Transverse colon (tissue), 4 donors: ENCODE results near the gene UNC93A. TPM values are rescaled to one million over a fixed set of nuclear protein-coding genes. Genes with fewer than 3 reads are reported as not detected.

ENCODE experiments used
- DNase-seq: peaks from one replicate; pipeline ENCODE4 v3.0.0-alpha.2; 2019
- H3K27ac ChIP-seq, 4 donors: fragments of 200-600 bp; sonication (generic); 2 replicates each; pipeline ENCODE4 v1.5.1; 2016 to 2018; ENCODE audit warnings: inconsistent platforms in 4 of 4
- H3K27me3 ChIP-seq: fragments of 200-600 bp; sonication (generic); 2 replicates; pipeline ENCODE4 v1.5.1; 2017; ENCODE audit warnings: inconsistent platforms
- H3K36me3 ChIP-seq, 4 donors: fragments of 200-600 bp; sonication (generic); 2 replicates each; pipeline ENCODE4 v1.5.1; 2017 to 2019; ENCODE audit warnings: inconsistent platforms in 4 of 4
- H3K4me1 ChIP-seq, 4 donors: fragments of 200-600 bp; sonication (generic); 2 replicates each; pipeline ENCODE4 v1.5.1; 2017 to 2020; ENCODE audit warnings: inconsistent platforms in 4 of 4
- H3K4me3 ChIP-seq, 4 donors: fragments of 200-600 bp; sonication (generic); 1 replicate in 1 of 4; 2 replicates in 3 of 4; pipeline versions ENCODE4 v1.5.1 to v1.6.1; 2017 to 2019; ENCODE audit warnings: inconsistent platforms in 4 of 4
- H3K9me3 ChIP-seq, 2 donors: fragments of 200-600 bp; sonication (generic); 2 replicates each; pipeline ENCODE4 v1.5.1; 2017 to 2019; ENCODE audit warnings: inconsistent platforms in 2 of 2
- EP300 ChIP-seq: sonication (generic); formaldehyde crosslinking; IDR thresholded peaks from one replicate; pipeline ENCODE4 v1.6.1; 2017; ENCODE audit warnings: antibody characterized with exemption, low read depth
- POLR2A ChIP-seq: fragments of 450-650 bp; IDR thresholded peaks from one replicate; pipeline ENCODE4 v1.6.1; 2016; ENCODE audit warnings: antibody characterized with exemption, mild to moderate bottlenecking, moderate library complexity
- POLR2AphosphoS5 ChIP-seq, 3 donors: sonication (generic); formaldehyde crosslinking; IDR thresholded peaks; one replicate each; pipeline ENCODE4 v1.6.1; 2016; ENCODE audit warnings: antibody characterized with exemption in 3 of 3
- WGBS, 2 donors: methylation state at CpG; one replicate each; pipeline ENCODE4 v1.1.5; 2018; ENCODE audit warnings: low coverage in 1 of 2; 5-methylcytosine and 5-hydroxymethylcytosine counted together
- in situ Hi-C, 4 donors: fragments of 200-750 bp; cut with MboI; loops; one replicate each; pipeline versions ENCODE4 v1.15.0 to v1.15.1; 2017; ENCODE audit warnings: low sequenced_read_pairs in 3 of 4, low pct_ligation_motif_present in 1 of 4, low pct_unique_long_range_greater_than_20kb in 1 of 4
- intact Hi-C: fragments of 100-400 bp; cut with DNase I; formaldehyde crosslinking; loops from one replicate; pipeline ENCODE4 v1.15.1; 2023; ENCODE audit warnings: low total_unique reads
- total RNA-seq, 4 donors: library from RNA; depleted of rRNA; stranded (reverse); fragments of >200 nt; gene quantifications; one replicate each; pipeline ENCODE4 v1.1.0, GENCODE V29; 2016
- TF ChIP-seq, protein P1 (sequence below), 5 experiments: fragments of 200-600 bp in 3 of 5; fragments of 450-650 bp in 2 of 5; sonication (generic) in 3 of 5; IDR thresholded peaks; 1 replicate in 2 of 5; 2 replicates in 3 of 5; pipeline ENCODE4 v1.5.1; 2016 to 2017; ENCODE audit warnings: antibody characterized with exemption in 5 of 5, inconsistent platforms in 3 of 5, mild to moderate bottlenecking in 2 of 5, moderate library complexity in 1 of 5

Gene UNC93A
- total RNA-seq, 4 donors from 2014 or later: not detected

DNA sequence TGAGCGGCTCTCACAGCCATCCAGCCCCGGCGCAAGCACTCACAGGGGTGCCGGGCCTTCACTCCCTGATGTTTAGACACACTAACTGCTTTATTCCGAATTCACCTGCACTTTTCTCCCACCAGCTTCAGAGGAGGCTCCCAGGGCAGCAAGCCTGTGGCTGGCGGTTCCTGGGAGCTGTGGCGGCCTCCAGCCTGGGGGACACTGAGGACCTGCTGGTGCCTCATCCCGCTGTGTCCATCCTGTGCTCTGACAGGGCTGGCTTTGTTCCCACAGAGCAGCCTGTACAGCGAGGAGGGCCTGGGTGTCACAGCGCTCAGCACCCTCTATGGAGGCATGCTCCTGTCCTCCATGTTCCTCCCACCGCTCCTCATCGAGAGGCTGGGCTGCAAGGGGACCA is 3.1 kb downstream of the UNC93A start:
- WGBS, 2 donors: 80 to 90% methylated on average over 4 to 12 of the region's 12 CpGs
- no peaks in the 10 kb centered on the region for H3K27me3 ChIP-seq
- no peaks in the 10 kb centered on the region for H3K9me3 ChIP-seq
- H3K27ac ChIP-seq: no peak overlapping the region
- intact Hi-C loops: no loop called here
- H3K4me1 ChIP-seq: no peaks in the 10 kb centered on the region
- no peak overlapping the region for H3K4me3 ChIP-seq
- in situ Hi-C loops: no loop called here
- TF ChIP-seq, protein P1, sequence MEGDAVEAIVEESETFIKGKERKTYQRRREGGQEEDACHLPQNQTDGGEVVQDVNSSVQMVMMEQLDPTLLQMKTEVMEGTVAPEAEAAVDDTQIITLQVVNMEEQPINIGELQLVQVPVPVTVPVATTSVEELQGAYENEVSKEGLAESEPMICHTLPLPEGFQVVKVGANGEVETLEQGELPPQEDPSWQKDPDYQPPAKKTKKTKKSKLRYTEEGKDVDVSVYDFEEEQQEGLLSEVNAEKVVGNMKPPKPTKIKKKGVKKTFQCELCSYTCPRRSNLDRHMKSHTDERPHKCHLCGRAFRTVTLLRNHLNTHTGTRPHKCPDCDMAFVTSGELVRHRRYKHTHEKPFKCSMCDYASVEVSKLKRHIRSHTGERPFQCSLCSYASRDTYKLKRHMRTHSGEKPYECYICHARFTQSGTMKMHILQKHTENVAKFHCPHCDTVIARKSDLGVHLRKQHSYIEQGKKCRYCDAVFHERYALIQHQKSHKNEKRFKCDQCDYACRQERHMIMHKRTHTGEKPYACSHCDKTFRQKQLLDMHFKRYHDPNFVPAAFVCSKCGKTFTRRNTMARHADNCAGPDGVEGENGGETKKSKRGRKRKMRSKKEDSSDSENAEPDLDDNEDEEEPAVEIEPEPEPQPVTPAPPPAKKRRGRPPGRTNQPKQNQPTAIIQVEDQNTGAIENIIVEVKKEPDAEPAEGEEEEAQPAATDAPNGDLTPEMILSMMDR (IDR thresholded peaks at IDR 0.05): no peak
- no peak for TF ChIP-seq POLR2A
- TF ChIP-seq POLR2AphosphoS5 (IDR thresholded peaks at IDR 0.05): no peak
- no peak for TF ChIP-seq EP300
- no peak for DNase-seq
- H3K36me3 ChIP-seq: no peaks in the 10 kb centered on the region

DNA sequence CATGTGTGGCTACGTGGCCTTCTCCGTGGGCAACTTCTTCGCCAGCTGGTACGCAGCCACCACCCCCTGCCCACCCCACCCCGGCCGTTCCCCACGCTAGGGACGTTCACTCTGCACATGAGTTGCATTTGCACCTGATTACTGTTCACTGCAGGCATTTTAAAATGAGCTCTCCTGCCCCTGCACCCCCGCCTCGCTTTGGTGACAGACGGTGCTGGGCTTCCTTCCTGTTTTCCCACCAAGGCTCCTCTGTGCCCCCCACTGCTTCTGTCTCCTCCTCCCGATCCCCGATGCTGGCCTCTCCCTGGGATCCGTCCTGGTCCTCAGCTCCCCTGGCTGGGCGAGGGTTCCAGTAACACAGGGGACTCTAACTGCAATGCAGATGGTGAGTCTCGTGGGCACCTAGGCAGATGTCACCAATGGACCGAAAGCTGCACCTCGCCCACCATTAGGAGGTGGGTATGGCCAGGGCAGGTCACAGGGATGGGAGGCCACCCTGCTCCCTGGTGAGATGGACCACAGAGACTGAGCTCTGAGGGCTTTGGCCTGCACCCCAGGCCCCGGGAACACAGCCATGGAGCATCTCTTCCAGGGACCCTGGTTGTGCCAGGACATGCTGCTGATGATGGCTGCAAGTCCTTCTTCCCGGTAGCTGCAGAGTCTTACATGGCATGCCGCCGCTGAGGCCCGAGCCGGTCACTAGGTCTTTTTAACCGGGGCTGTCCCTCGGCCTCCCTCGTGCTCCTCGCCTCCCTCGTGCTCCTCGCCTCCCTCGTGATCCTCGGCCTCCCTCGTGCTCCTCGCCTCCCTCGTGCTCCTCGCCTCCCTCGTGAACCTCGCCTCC is 3.8 kb downstream of the UNC93A start:
- intact Hi-C loops (no loop called here), in situ Hi-C loops (no loop called here)
- no peaks in the 10 kb centered on the region for H3K4me1 ChIP-seq
- DNase-seq: no peak
- TF ChIP-seq POLR2A (no peak), POLR2AphosphoS5 (IDR thresholded peaks at IDR 0.05) (no peak), EP300 (no peak)
- TF ChIP-seq, protein P1 (IDR thresholded peaks at IDR 0.05): no peak
- no peak overlapping the region for H3K4me3 ChIP-seq
- no peaks in the 10 kb centered on the region for H3K9me3 ChIP-seq
- no peak overlapping the region for H3K27ac ChIP-seq
- H3K27me3 ChIP-seq: no peaks in the 10 kb centered on the region
- no peaks in the 10 kb centered on the region for H3K36me3 ChIP-seq
- 90% methylated on average over 10 to 38 of the region's 38 CpGs for WGBS, 2 donors

DNA sequence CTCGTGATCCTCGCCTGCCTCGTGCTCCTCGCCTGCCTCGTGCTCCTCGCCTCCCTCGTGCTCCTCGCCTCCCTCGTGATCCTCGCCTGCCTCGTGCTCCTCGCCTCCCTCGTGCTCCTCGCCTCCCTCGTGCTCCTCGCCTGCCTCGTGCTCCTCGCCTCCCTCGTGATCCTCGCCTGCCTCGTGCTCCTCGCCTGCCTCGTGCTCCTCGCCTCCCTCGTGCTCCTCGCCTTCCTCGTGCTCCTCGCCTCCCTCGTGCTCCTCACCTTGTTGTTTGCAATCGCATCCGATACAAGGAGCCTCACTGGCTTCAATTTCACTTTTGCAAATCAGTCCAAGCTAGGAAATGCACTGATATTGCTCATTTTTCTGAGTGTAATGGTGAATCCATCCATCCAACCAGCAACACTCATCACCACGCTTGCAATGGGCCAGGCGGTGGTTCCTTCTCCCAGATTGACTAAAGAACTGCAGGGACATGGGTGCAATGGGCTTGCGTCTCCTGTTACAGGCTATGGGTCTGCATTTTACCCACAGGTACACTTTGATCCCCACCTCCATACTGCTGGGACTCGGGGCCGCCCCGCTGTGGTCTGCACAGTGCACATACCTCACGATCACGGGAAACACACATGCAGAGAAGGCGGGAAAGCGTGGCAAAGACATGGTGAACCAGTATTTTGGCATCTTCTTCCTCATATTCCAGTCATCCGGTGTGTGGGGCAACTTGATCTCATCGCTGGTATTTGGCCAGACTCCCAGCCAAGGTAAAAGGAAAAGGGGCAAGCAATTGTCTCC is 4.6 kb downstream of the UNC93A start:
- no peaks in the 10 kb centered on the region for H3K27me3 ChIP-seq
- 93% methylated on average over 43 of the region's 43 CpGs; no CpG with 5 or more reads in 1 of the 2 donors for WGBS, 2 donors
- DNase-seq: no peak
- TF ChIP-seq EP300: no peak
- TF ChIP-seq, protein P1 (IDR thresholded peaks at IDR 0.05): no peak
- no peak for TF ChIP-seq POLR2A
- no peak for TF ChIP-seq POLR2AphosphoS5 (IDR thresholded peaks at IDR 0.05)
- H3K4me1 ChIP-seq: no peaks in the 10 kb centered on the region
- H3K36me3 ChIP-seq: no peaks in the 10 kb centered on the region
- H3K4me3 ChIP-seq: no peak overlapping the region
- intact Hi-C loops (no loop called here), in situ Hi-C loops (no loop called here)
- no peaks in the 10 kb centered on the region for H3K9me3 ChIP-seq
- no peak overlapping the region for H3K27ac ChIP-seq

DNA sequence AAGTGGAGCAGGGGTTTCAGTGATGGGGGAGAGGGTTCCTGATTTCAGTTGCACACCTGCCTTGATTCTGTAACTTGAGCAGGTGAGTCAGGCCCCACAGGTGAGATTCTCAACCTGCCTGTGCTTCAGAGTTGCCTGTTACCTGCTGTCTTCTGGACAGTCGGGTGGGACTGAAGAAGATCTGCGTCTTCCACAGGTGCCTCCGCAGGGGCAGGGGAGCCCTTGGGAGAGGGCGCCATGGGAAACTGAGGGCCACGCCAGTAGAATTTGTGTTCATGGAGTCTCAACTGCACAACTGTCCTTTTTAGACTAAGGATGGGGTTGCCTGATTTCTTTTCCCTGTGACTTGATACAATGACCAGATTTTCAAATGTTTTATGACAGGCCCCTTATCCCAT is 5.2 kb downstream of the UNC93A start:
- 91% methylated on average over 5 of the region's 5 CpGs; no CpG with 5 or more reads in 1 of the 2 donors for WGBS, 2 donors
- H3K9me3 ChIP-seq: no peaks in the 10 kb centered on the region
- H3K36me3 ChIP-seq: no peaks in the 10 kb centered on the region
- in situ Hi-C loops (no loop called here), intact Hi-C loops (no loop called here)
- no peak for TF ChIP-seq POLR2A
- TF ChIP-seq POLR2AphosphoS5 (IDR thresholded peaks at IDR 0.05): no peak
- TF ChIP-seq EP300: no peak
- TF ChIP-seq, protein P1 (IDR thresholded peaks at IDR 0.05): no peak
- H3K27me3 ChIP-seq: no peaks in the 10 kb centered on the region
- DNase-seq: no peak
- no peak overlapping the region for H3K27ac ChIP-seq
- H3K4me3 ChIP-seq: no peak overlapping the region
- no peaks in the 10 kb centered on the region for H3K4me1 ChIP-seq
